HFFc6 (cell line): ENCODE measurements around the gene IL18BP. TPM values are rescaled to one million over a fixed set of nuclear protein-coding genes. Genes with fewer than 3 reads are reported as not detected.

Experiments
- DNase-seq: peaks from one replicate; pipeline ENCODE4 v3.0.0-alpha.2; 2018
- H3K27ac Mint-ChIP-seq: 2 replicates; pipeline ENCODE4 v1.8.0; 2020; ENCODE audit warnings: mild to moderate bottlenecking, mixed read lengths
- H3K27me3 Mint-ChIP-seq: 2 replicates; pipeline ENCODE4 v1.8.0; 2021; ENCODE audit warnings: mild to moderate bottlenecking, moderate library complexity, mixed read lengths; ENCODE audit not compliant: insufficient read depth
- H3K36me3 Mint-ChIP-seq: 2 replicates; pipeline ENCODE4 v1.8.0; 2021; ENCODE audit warnings: low read depth, mixed read lengths
- H3K4me1 Mint-ChIP-seq: 2 replicates; pipeline ENCODE4 v1.8.0; 2020; ENCODE audit warnings: low read depth, mixed read lengths
- H3K4me3 Mint-ChIP-seq: 2 replicates; pipeline ENCODE4 v1.8.0; 2020; ENCODE audit warnings: mild to moderate bottlenecking, moderate library complexity, mixed read lengths
- H3K9me3 Mint-ChIP-seq: 2 replicates; pipeline ENCODE4 v1.8.0; 2020; ENCODE audit warnings: mild to moderate bottlenecking, mixed read lengths
- total RNA-seq, 6 experiments: library from RNA; stranded (reverse); fragmentation: NEBNext Ultra II Directional; extraction: Animal tissue kit (Norgen Biotek cat#: 25700); gene quantifications; 2 replicates in 1 of 6; 3 replicates in 5 of 6; pipeline ENCODE4 v1.2.3, GENCODE V29; 2021
- TF ChIP-seq, protein P1 (sequence below): fragments of 200-600 bp; sonication (generic); IDR thresholded peaks from 2 replicates; pipeline ENCODE4 v1.5.0; 2021; ENCODE audit warnings: antibody characterized with exemption, mild to moderate bottlenecking

IL18BP gene
- total RNA-seq, 6 experiments from 2014 or later: 1.5 to 2.3 (median 1.8) TPM

- Mint-ChIP-seq H3K27ac (no peak overlapping the region), H3K4me3 (no peak overlapping the region), H3K27me3 (no peaks in the 10 kb centered on the region; the same call in 1 of the 2 replicates), H3K36me3 (peaks cover 13% of the 10 kb centered on the region; the same call in 1 of the 2 replicates), H3K4me1 (peaks cover 34% of the 10 kb centered on the region), H3K9me3 (no peaks in the 10 kb centered on the region)
- DNase-seq: peak; percentile 13
- TF ChIP-seq, protein P1, sequence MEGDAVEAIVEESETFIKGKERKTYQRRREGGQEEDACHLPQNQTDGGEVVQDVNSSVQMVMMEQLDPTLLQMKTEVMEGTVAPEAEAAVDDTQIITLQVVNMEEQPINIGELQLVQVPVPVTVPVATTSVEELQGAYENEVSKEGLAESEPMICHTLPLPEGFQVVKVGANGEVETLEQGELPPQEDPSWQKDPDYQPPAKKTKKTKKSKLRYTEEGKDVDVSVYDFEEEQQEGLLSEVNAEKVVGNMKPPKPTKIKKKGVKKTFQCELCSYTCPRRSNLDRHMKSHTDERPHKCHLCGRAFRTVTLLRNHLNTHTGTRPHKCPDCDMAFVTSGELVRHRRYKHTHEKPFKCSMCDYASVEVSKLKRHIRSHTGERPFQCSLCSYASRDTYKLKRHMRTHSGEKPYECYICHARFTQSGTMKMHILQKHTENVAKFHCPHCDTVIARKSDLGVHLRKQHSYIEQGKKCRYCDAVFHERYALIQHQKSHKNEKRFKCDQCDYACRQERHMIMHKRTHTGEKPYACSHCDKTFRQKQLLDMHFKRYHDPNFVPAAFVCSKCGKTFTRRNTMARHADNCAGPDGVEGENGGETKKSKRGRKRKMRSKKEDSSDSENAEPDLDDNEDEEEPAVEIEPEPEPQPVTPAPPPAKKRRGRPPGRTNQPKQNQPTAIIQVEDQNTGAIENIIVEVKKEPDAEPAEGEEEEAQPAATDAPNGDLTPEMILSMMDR: no peak
Observed at GRCh38 chr11:72039031-72039855, 40.5 kb downstream of the IL18BP start.

- peaks cover 13% of the 10 kb centered on the region; the same call in 1 of the 2 replicates for H3K36me3 Mint-ChIP-seq
- peaks cover 37% of the 10 kb centered on the region for H3K4me1 Mint-ChIP-seq
- H3K4me3 Mint-ChIP-seq: no peak overlapping the region
- DNase-seq: no peak
- TF ChIP-seq, protein P1: no peak
- no peak overlapping the region for H3K27ac Mint-ChIP-seq
- H3K9me3 Mint-ChIP-seq: no peaks in the 10 kb centered on the region
- H3K27me3 Mint-ChIP-seq: no peaks in the 10 kb centered on the region; the same call in 1 of the 2 replicates
Observed at GRCh38 chr11:72039856-72040401, 41.2 kb downstream of the IL18BP start.

- H3K4me1 Mint-ChIP-seq: peaks cover 40% of the 10 kb centered on the region
- no peak overlapping the region for H3K27ac Mint-ChIP-seq
- no peaks in the 10 kb centered on the region for H3K9me3 Mint-ChIP-seq
- peak; percentile 88 for DNase-seq
- H3K27me3 Mint-ChIP-seq: no peaks in the 10 kb centered on the region; the same call in 1 of the 2 replicates
- H3K4me3 Mint-ChIP-seq: no peak overlapping the region
- TF ChIP-seq, protein P1: 0 out of 2 replicates have a peak, but pooled peaks have one; percentile 7
- peaks cover 9% of the 10 kb centered on the region; the same call in 1 of the 2 replicates for H3K36me3 Mint-ChIP-seq
Observed at GRCh38 chr11:72040491-72041363, 42.0 kb downstream of the IL18BP start.

DNA sequence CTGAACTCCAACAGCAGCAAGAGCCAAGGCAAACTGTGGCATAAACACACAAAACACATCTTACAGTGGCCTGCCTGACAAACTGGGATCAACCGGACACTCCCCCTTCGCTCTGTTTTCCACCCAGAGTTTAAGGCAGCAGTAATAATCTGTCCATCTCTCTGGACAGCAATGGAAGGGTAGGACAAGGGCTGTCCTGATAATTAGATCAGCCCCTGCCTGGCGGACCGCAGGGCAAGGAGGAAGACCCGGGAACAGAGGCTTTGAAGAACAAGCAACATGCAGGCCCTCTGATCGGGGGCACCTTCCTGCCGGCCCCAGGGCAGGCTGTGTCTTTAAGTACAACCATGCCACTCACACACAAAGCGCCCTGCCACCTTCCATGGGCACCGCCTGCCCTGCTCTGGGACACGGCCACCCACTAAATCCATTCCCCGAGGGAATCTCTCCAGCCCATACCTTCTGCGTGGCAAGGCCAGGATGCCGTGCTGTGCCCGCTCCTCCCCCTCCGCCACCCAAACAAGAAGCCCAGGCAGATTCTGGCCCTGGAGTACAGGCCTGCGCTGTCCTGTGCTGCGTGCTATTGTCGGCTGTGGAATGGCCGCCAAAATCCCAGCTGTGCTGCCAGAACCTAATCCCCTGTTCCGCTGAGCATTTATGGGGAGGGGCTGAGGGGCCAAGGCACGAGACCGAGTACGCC lies 42.8 kb downstream of the IL18BP start:
- H3K36me3 Mint-ChIP-seq: peaks cover 6% of the 10 kb centered on the region; the same call in 1 of the 2 replicates
- peaks cover 39% of the 10 kb centered on the region for H3K4me1 Mint-ChIP-seq
- H3K9me3 Mint-ChIP-seq: no peaks in the 10 kb centered on the region
- TF ChIP-seq, protein P1: no peak
- H3K27ac Mint-ChIP-seq: no peak overlapping the region
- peak; percentile 69 for DNase-seq
- no peaks in the 10 kb centered on the region; the same call in 1 of the 2 replicates for H3K27me3 Mint-ChIP-seq
- H3K4me3 Mint-ChIP-seq: no peak overlapping the region
